HG02678 (cell line): ENCODE data around the gene LPIN2.

Experiments
- ATAC-seq: cut with Tn5 transposase; IDR thresholded peaks from one replicate; pipeline ENCODE4 v1.9.1; 2021; ENCODE audit warnings: mild to moderate bottlenecking, moderate library complexity; ENCODE audit not compliant: unreplicated experiment

The LPIN2 gene

GRCh38 chr18:2966560-2966959 lies 46.4 kb downstream of the LPIN2 start:
- no peak for ATAC-seq

- ATAC-seq: no peak
These were observed 47.1 kb downstream of the LPIN2 start for GRCh38 chr18:2965797-2966196.

GRCh38 chr18:2964361-2965010 lies 48.5 kb downstream of the LPIN2 start:
- no peak for ATAC-seq
